IPS DF 4.7 (cell line): ENCODE measurements around the gene HOXB7.

ENCODE experiments used
- DNase-seq: peaks from one replicate; pipeline ENCODE4 v3.0.0-alpha.2; 2013; ENCODE audit warnings: low spot score; ENCODE audit errors: extremely low read depth

The HOXB7 gene

GRCh38 chr17:48579760-48580554 lies 30.9 kb downstream of the HOXB7 start:
- no peak for DNase-seq

- no peak for DNase-seq
Observed at GRCh38 chr17:48579471-48579759, 31.4 kb downstream of the HOXB7 start.

GRCh38 chr17:48578616-48579470 lies 32.0 kb downstream of the HOXB7 start:
- no peak for DNase-seq

GRCh38 chr17:48577946-48578615 lies 32.7 kb downstream of the HOXB7 start, which contains the start of gene HOXB4:
Gene HOXB4, minus strand, starts transcription at chr17:48578350. Its CDS starts 31 bp downstream, at chr17:48578319.
- DNase-seq = no peak

GRCh38 chr17:48577330-48577945 lies 33.4 kb downstream of the HOXB7 start:
- DNase-seq = no peak

GRCh38 chr17:48576479-48577309 lies 34.1 kb downstream of the HOXB7 start:
- no peak for DNase-seq

- no peak for DNase-seq
Observed at GRCh38 chr17:48575673-48576478, 34.9 kb downstream of the HOXB7 start.

- DNase-seq = no peak
Observed at GRCh38 chr17:48575066-48575582, 35.7 kb downstream of the HOXB7 start.

- no peak for DNase-seq
Observed at GRCh38 chr17:48574505-48575065, 36.2 kb downstream of the HOXB7 start.

- no peak for DNase-seq
Observed at GRCh38 chr17:48571826-48572417, 38.9 kb downstream of the HOXB7 start.

- no peak for DNase-seq
Observed at GRCh38 chr17:48571024-48571818, 39.6 kb downstream of the HOXB7 start.

GRCh38 chr17:48570325-48571023 lies 40.3 kb downstream of the HOXB7 start:
- no peak for DNase-seq

GRCh38 chr17:48569674-48570324 lies 41.0 kb downstream of the HOXB7 start:
- no peak for DNase-seq

GRCh38 chr17:48569240-48569582 lies 41.6 kb downstream of the HOXB7 start:
- DNase-seq = no peak

- no peak for DNase-seq
Observed at GRCh38 chr17:48568499-48569239, 42.1 kb downstream of the HOXB7 start.

GRCh38 chr17:48567646-48568354 lies 43.0 kb downstream of the HOXB7 start:
- no peak for DNase-seq
